ENCODE data around the gene SOST.

The SOST gene

GRCh38 chr17:43745541-43745940, 13.1 kb downstream of the SOST start:
- peak in 1 of 58 donors; percentile 14 for DNase-seq

- DNase-seq: no peak
Observed at GRCh38 chr17:43741636-43742035, 17.0 kb downstream of the SOST start.

GRCh38 chr17:43740541-43740940, 18.1 kb downstream of the SOST start:
- DNase-seq: no peak

- DNase-seq: no peak
Observed at GRCh38 chr17:43737722-43738121, 20.9 kb downstream of the SOST start.

- no peak for DNase-seq
Observed at GRCh38 chr17:43736389-43736788, 22.2 kb downstream of the SOST start.

- peak in 1 of 58 donors; percentile 22 for DNase-seq
Observed at GRCh38 chr17:43734376-43734775, 24.2 kb downstream of the SOST start.

- no peak for DNase-seq
Observed at GRCh38 chr17:43733956-43734355, 24.6 kb downstream of the SOST start.

- DNase-seq: no peak
Observed at GRCh38 chr17:43732958-43733357, 25.6 kb downstream of the SOST start.

GRCh38 chr17:43728081-43728480, 30.5 kb downstream of the SOST start:
- no peak for DNase-seq

- DNase-seq: no peak
Observed at GRCh38 chr17:43723697-43724359, 34.8 kb downstream of the SOST start.

- no peak for DNase-seq
Observed at GRCh38 chr17:43722870-43723665, 35.5 kb downstream of the SOST start.

- DNase-seq: no peak
Observed at GRCh38 chr17:43722269-43722619, 36.3 kb downstream of the SOST start.

GRCh38 chr17:43721537-43722268, 36.9 kb downstream of the SOST start:
- DNase-seq: no peak

- peak in 57 of 58 donors; percentile 24 to 83 (median 71) for DNase-seq
Observed at GRCh38 chr17:43720311-43721060, 38.1 kb downstream of the SOST start.

- DNase-seq: peak in 1 of 58 donors; percentile 27
Observed at GRCh38 chr17:43719578-43719977, 39.0 kb downstream of the SOST start.

GRCh38 chr17:43718544-43718943, 40.0 kb downstream of the SOST start:
- peak in 1 of 58 donors; percentile 1 for DNase-seq

GRCh38 chr17:43717913-43718312, 40.7 kb downstream of the SOST start:
- DNase-seq: no peak

GRCh38 chr17:43714465-43715149, 44.0 kb downstream of the SOST start:
- no peak for DNase-seq

GRCh38 chr17:43713494-43714162, 45.0 kb downstream of the SOST start:
- peak in 15 of 58 donors; percentile 1 to 45 (median 18) for DNase-seq

- DNase-seq: no peak
Observed at GRCh38 chr17:43712397-43712796, 46.2 kb downstream of the SOST start.
